Activated T-cell treated with anti-CD3 and anti-CD28 coated beads, Interleukin-2, amount 50 U/mL, for 72 hours (primary cell): Measurements from ENCODE around the gene BABAM2. TPM values are rescaled to one million over a fixed set of nuclear protein-coding genes. Genes with fewer than 3 reads are reported as not detected.
"Not testable (repeated sequence)": the region's sequence is repeated elsewhere in the genome, so short reads cannot be mapped to it uniquely, and the experiment has no call there.

ENCODE experiments used
- ATAC-seq, 2 donors: fragments of 150-1000 bp; cut with Tn5 transposase; replicated peaks in 1 of 2; 2 replicates each; pipeline ENCODE4 v1.10.0; 2021; ENCODE audit warnings: moderate library complexity in 2 of 2, mild to moderate bottlenecking in 1 of 2
- DNase-seq, 2 donors: peaks; one replicate each; pipeline ENCODE4 v3.0.0; 2021 to 2022; ENCODE audit warnings: mixed read lengths in 1 of 2
- H3K27ac Mint-ChIP-seq: one replicate; pipeline ENCODE4 v1.8.0; 2022; ENCODE audit warnings: mild to moderate bottlenecking, moderate library complexity, mixed read lengths
- H3K27me3 Mint-ChIP-seq: one replicate; pipeline ENCODE4 v1.8.0; 2022; ENCODE audit warnings: low read depth, mixed read lengths
- H3K36me3 Mint-ChIP-seq, 2 donors: one replicate each; pipeline ENCODE4 v1.8.0; 2022; ENCODE audit warnings: mixed read lengths in 2 of 2, mild to moderate bottlenecking in 1 of 2; ENCODE audit not compliant: insufficient read depth in 2 of 2
- H3K4me1 Mint-ChIP-seq: one replicate; pipeline ENCODE4 v1.8.0; 2022; ENCODE audit warnings: low read depth, mixed read lengths
- H3K4me3 Mint-ChIP-seq, 2 donors: one replicate each; pipeline ENCODE4 v1.8.0; 2022; ENCODE audit warnings: mild to moderate bottlenecking in 2 of 2, mixed read lengths in 2 of 2, moderate library complexity in 2 of 2
- H3K9me3 Mint-ChIP-seq, 2 donors: one replicate each; pipeline ENCODE4 v1.8.0; 2022; ENCODE audit warnings: mixed read lengths in 2 of 2
- total RNA-seq, 2 donors: library from RNA; stranded (reverse); gene quantifications; one replicate each; pipeline ENCODE4 v1.2.3, GENCODE V29; 2022

Gene BABAM2
- total RNA-seq, 2 donors from 2014 or later = 96.6 to 97.2 TPM

- DNase-seq = no peak
- H3K27ac Mint-ChIP-seq = no peak overlapping the region
- ATAC-seq = no peak
- H3K4me3 Mint-ChIP-seq = no peak overlapping the region
- peaks cover 0 to 4% of the 10 kb centered on the region in 2 donors for H3K36me3 Mint-ChIP-seq
- peaks cover 34% of the 10 kb centered on the region for H3K4me1 Mint-ChIP-seq
- H3K9me3 Mint-ChIP-seq = no peaks in the 10 kb centered on the region
- H3K27me3 Mint-ChIP-seq = no peaks in the 10 kb centered on the region
Measured at GRCh38 chr2:28247734-28248133, 357.2 kb downstream of the BABAM2 start.

GRCh38 chr2:28248511-28248910, 358.0 kb downstream of the BABAM2 start:
- DNase-seq (no peak), ATAC-seq (no peak)
- H3K36me3 Mint-ChIP-seq = peaks cover 0 to 4% of the 10 kb centered on the region in 2 donors
- no peaks in the 10 kb centered on the region for H3K9me3 Mint-ChIP-seq
- peaks cover 41% of the 10 kb centered on the region for H3K4me1 Mint-ChIP-seq
- no peak overlapping the region for H3K4me3 Mint-ChIP-seq
- no peaks in the 10 kb centered on the region for H3K27me3 Mint-ChIP-seq
- H3K27ac Mint-ChIP-seq = peak overlapping the region; percentile 4

- Mint-ChIP-seq H3K9me3 (no peaks in the 10 kb centered on the region), H3K27me3 (no peaks in the 10 kb centered on the region), H3K4me1 (peaks cover 45% of the 10 kb centered on the region), H3K4me3 (no peak overlapping the region), H3K27ac (no peak overlapping the region), H3K36me3 (peaks cover 0 to 5% of the 10 kb centered on the region in 2 donors)
- DNase-seq (no peak), ATAC-seq (no peak)
Measured at GRCh38 chr2:28250006-28250405, 359.5 kb downstream of the BABAM2 start.

DNA sequence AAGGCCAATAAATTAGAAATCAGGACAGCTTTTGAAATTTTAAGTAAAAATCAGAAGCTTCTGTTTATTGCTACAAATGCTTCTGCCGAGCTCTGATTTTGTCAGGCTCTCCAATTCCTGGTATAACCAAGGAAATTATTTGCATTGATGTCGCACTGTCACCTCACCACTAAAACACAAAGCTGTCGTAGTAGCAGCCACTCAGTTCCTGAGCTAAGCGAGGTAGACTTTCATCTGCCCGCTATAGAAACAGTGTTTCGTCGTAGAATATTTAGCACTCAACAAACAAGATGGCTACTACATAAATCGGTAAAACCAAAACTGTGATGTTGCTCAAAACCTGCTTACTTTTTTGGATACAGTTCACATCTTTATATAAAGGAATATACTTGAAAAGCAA, 360.8 kb downstream of the BABAM2 start:
- DNase-seq (peak in 1 of 2 donors; percentile 16), ATAC-seq (peak; percentile 58 to 78)
- H3K36me3 Mint-ChIP-seq = peaks cover 0 to 4% of the 10 kb centered on the region in 2 donors
- peaks cover 43% of the 10 kb centered on the region for H3K4me1 Mint-ChIP-seq
- peak overlapping the region; percentile 99 for H3K27ac Mint-ChIP-seq
- H3K4me3 Mint-ChIP-seq = peak overlapping the region; percentile 71 to 92
- H3K9me3 Mint-ChIP-seq = no peaks in the 10 kb centered on the region
- H3K27me3 Mint-ChIP-seq = no peaks in the 10 kb centered on the region

DNA sequence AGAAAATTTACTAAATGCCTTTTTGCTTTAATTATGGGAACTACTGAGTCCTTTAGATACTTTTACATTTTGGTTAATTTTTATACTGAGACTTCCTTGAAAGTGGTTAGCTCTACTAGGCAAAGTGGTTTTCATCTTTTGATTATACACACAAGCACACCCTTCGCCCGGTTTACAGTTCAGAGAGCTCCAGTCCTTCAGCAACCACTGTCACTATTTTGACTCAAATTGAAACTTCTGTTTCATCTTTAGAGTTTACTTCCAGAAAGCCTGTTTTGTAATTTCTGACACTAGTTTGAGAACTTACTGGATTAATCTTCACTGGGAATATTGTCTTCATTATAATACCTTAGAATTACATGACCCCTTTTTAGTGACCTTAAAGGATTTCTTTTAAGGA, 361.8 kb downstream of the BABAM2 start:
- peak; percentile 34 to 45 for DNase-seq
- Mint-ChIP-seq H3K27ac (peak overlapping the region; percentile 46), H3K9me3 (no peaks in the 10 kb centered on the region), H3K36me3 (peaks cover 0 to 4% of the 10 kb centered on the region in 2 donors), H3K4me3 (peak overlapping the region; percentile 13 to 61), H3K4me1 (peaks cover 33% of the 10 kb centered on the region), H3K27me3 (no peaks in the 10 kb centered on the region)
- ATAC-seq = peak; percentile 89 to 91

GRCh38 chr2:28253543-28253942, 363.0 kb downstream of the BABAM2 start:
- ATAC-seq = no peak
- H3K36me3 Mint-ChIP-seq = peaks cover 0 to 1% of the 10 kb centered on the region in 2 donors
- H3K4me1 Mint-ChIP-seq = peaks cover 33% of the 10 kb centered on the region
- H3K9me3 Mint-ChIP-seq = no peaks in the 10 kb centered on the region
- H3K27ac Mint-ChIP-seq = no peak overlapping the region
- H3K27me3 Mint-ChIP-seq = no peaks in the 10 kb centered on the region
- no peak for DNase-seq
- no peak overlapping the region for H3K4me3 Mint-ChIP-seq

- peaks cover 33% of the 10 kb centered on the region for H3K4me1 Mint-ChIP-seq
- not testable (repeated sequence) for H3K27me3 Mint-ChIP-seq, H3K36me3 Mint-ChIP-seq, H3K4me3 Mint-ChIP-seq, H3K27ac Mint-ChIP-seq, ATAC-seq, H3K9me3 Mint-ChIP-seq, DNase-seq
Measured at GRCh38 chr2:28255231-28255630, 364.7 kb downstream of the BABAM2 start.

GRCh38 chr2:28257182-28257581, 366.7 kb downstream of the BABAM2 start:
- Mint-ChIP-seq H3K9me3 (no peaks in the 10 kb centered on the region), H3K27ac (no peak overlapping the region), H3K4me3 (no peak overlapping the region), H3K27me3 (no peaks in the 10 kb centered on the region), H3K4me1 (peaks cover 17% of the 10 kb centered on the region), H3K36me3 (peaks cover 6 to 8% of the 10 kb centered on the region in 2 donors)
- DNase-seq (no peak), ATAC-seq (no peak)

DNA sequence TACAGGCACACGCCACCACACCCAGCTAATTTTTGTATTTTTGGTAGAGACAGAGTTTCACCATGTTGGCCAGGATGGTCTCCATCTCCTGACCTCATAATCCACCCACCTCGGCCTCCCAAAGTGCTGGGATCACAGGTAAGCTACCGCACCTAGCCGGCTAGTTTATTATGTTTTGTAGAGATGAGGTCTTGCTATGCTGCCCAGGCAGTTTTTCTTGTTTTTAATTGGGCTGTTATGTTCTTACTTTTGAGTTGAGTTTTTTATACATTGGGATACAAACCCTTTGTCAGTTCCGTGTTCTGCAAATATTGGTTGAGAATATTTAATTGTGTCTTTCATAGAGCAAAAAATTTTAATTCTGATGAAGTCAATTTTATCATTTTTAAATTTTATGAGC, 368.7 kb downstream of the BABAM2 start:
- not testable (repeated sequence) for H3K9me3 Mint-ChIP-seq, H3K27me3 Mint-ChIP-seq, H3K36me3 Mint-ChIP-seq, H3K27ac Mint-ChIP-seq, ATAC-seq, H3K4me1 Mint-ChIP-seq, H3K4me3 Mint-ChIP-seq, DNase-seq

DNA sequence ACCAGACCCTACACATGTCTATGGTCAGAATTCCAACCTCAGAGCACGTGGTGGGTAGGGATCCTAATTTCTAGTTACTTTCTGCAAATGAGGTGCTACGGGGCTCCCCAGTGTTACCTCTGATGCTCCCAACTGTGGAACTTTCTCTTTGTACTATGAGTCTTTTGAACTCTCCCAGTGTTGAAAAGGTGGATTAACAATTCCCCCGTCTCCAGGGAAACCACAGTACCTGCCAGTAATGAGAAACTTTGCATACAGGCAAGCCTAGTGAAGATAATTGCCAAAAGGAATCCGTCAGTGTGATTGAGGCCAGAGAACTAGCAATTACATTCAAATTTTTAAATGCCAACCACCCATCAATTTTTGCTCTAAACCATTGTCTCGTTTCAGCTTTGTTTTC, 373.2 kb downstream of the BABAM2 start:
- H3K27me3 Mint-ChIP-seq = no peaks in the 10 kb centered on the region
- H3K27ac Mint-ChIP-seq = no peak overlapping the region
- no peaks in the 10 kb centered on the region for H3K4me1 Mint-ChIP-seq
- no peak overlapping the region for H3K4me3 Mint-ChIP-seq
- peaks cover 0 to 1% of the 10 kb centered on the region in 2 donors for H3K9me3 Mint-ChIP-seq
- ATAC-seq (no peak), DNase-seq (no peak)
- H3K36me3 Mint-ChIP-seq = peaks cover 6 to 9% of the 10 kb centered on the region in 2 donors

GRCh38 chr2:28267282-28267681, 376.8 kb downstream of the BABAM2 start:
- H3K27me3 Mint-ChIP-seq = no peaks in the 10 kb centered on the region
- H3K4me1 Mint-ChIP-seq = peaks cover 17% of the 10 kb centered on the region
- H3K9me3 Mint-ChIP-seq = peaks cover 0 to 5% of the 10 kb centered on the region in 2 donors
- DNase-seq (no peak), ATAC-seq (no peak)
- H3K36me3 Mint-ChIP-seq = peaks cover 6 to 7% of the 10 kb centered on the region in 2 donors
- H3K27ac Mint-ChIP-seq = no peak overlapping the region
- H3K4me3 Mint-ChIP-seq = no peak overlapping the region

GRCh38 chr2:28268386-28268785, 377.9 kb downstream of the BABAM2 start:
- no peak for DNase-seq
- no peak for ATAC-seq
- Mint-ChIP-seq H3K9me3 (peaks cover 0 to 5% of the 10 kb centered on the region in 2 donors), H3K4me1 (peaks cover 25% of the 10 kb centered on the region), H3K4me3 (no peak overlapping the region), H3K27ac (no peak overlapping the region), H3K36me3 (peaks cover 6 to 7% of the 10 kb centered on the region in 2 donors), H3K27me3 (no peaks in the 10 kb centered on the region)

- peaks cover 0 to 5% of the 10 kb centered on the region in 2 donors for H3K9me3 Mint-ChIP-seq
- no peak overlapping the region for H3K4me3 Mint-ChIP-seq
- H3K4me1 Mint-ChIP-seq = peaks cover 33% of the 10 kb centered on the region
- peaks cover 6 to 7% of the 10 kb centered on the region in 2 donors for H3K36me3 Mint-ChIP-seq
- no peaks in the 10 kb centered on the region for H3K27me3 Mint-ChIP-seq
- DNase-seq = no peak
- ATAC-seq = no peak
- H3K27ac Mint-ChIP-seq = no peak overlapping the region
Measured at GRCh38 chr2:28269019-28269784, 378.7 kb downstream of the BABAM2 start.
